GM18519 (cell line): ENCODE measurements around the gene HSP90AA1.
"Not testable (repeated sequence)": the region's sequence is repeated elsewhere in the genome, so short reads cannot be mapped to it uniquely, and the experiment has no call there.

Experiments used
- ATAC-seq: cut with Tn5 transposase; IDR thresholded peaks from one replicate; pipeline ENCODE4 v1.9.1; 2021; ENCODE audit warnings: mild to moderate bottlenecking, moderate library complexity; ENCODE audit not compliant: unreplicated experiment, low FRiP score

The HSP90AA1 gene

DNA sequence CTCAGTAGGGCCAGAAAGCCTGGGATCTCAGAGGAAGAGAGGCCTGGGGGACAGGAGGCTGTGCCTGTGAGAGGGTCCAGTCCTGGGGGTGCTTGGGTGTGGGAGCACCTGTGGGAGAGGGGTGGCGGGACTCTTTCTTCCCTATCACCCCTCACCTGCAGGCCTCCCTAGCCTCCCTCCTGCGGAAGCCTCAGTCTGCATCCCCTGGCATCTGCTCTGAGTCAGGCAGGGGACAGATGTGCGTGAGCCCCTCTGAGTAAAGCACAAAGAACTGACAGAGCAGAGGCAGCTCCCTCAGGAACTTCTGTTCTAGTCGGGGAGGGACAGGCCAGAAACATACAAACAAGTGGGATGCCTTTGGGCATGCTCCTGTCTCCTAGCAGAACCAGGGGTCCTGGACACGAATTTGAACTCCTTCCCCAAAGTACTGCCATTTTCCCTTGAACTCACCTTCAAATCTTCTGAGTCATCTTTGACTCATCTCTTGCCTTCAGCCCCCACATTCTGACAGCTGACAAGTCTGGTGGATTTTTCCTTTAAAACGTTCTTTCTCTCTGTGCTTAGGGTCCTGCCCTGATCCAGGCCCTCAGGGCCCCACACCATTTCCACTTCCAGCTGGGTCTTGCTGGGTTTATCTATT lies 8.5 kb upstream of the HSP90AA1 start:
- no peak for ATAC-seq

DNA sequence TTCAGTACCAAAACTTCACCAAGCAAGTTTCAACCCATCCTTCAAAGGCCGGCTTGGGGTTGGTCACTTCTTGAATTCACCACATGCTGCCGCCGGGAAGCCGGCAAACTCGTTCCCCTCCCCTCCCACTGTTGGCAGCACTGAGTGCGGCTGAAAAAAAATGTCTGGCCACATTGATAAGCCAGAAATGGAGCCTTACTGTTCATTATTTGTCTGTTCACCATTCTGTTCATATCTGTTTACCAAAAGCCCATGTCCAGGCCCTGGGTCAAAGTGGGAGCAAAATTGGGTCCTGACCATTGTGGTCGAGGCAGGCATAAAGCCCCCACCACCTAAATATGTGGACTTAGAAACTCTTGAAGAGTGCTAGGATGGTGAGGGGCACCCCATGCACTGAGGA lies 7.3 kb upstream of the HSP90AA1 start:
- ATAC-seq, result no peak

DNA sequence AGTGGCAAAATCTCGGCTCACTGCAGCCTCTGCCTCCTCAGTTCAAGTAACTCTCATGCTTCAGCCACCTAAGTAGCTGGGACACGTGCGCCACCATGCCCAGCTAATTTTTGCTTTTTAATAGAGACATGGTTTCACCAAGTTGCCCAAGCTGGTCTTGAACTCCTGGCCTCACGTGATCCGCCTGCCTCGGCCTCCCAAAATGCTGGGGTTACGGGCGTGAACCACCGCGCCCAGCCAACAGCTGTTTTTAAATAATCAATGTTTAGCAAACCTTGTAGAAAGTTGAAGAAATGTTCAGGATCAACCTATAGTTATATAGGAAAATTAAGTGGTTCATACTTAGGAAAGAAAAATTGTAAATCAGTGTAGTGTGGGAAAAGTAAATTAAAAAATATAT lies 6.0 kb upstream of the HSP90AA1 start:
- ATAC-seq, result no peak

DNA sequence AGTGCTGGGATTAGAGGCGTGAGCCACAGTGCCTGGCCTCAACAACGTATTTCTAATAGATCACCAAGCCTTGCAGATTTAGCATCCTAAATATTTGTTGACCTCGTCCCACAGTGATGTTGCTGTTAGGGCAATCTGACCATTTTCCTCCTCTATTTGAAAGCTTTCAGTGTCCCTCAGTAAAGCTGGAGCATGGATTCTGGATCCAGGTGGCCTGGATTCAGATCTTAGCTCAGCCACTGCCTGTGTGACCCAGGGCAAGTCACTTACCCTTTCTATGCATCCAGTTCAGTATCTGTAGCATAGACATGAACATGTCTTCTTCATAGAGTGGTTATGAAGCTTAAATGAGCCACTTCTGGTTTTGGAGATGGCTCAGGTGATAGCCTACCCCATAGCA lies 3.9 kb upstream of the HSP90AA1 start:
- no peak for ATAC-seq

DNA sequence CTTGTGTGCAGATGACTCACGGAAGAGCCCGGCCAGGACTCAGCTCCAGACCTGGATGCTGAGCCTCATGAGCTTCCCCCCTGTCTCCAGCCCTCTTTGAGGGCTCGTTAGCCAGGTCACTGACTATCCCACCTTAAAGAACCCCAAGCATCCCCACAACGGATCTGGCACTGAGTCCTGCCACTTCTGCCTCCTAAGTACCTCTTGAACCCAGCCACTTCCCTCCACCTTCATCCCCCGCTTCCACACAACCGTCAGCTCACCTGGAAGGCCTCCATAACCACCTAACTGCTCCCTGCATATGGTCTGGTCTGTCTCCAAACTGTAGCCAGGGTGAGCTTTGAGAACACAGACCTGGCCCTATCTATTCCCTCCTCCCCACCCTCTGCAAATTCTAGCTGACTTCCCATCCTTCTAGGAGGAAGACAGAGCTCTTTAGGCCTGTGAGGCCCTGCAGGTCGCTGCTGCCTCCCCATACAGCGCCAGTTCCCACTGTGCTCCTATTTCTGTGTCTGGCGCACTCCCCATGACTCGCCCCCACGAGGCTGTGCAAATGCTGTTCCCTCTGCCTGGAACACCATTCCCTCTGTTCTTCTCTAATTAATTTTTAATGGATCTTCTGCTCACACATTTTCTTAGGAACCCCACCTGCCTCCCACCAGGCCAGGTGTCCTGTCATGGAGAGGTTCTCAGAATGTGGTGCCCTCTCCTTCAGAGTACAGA lies 2.9 kb upstream of the HSP90AA1 start:
- no peak for ATAC-seq

DNA sequence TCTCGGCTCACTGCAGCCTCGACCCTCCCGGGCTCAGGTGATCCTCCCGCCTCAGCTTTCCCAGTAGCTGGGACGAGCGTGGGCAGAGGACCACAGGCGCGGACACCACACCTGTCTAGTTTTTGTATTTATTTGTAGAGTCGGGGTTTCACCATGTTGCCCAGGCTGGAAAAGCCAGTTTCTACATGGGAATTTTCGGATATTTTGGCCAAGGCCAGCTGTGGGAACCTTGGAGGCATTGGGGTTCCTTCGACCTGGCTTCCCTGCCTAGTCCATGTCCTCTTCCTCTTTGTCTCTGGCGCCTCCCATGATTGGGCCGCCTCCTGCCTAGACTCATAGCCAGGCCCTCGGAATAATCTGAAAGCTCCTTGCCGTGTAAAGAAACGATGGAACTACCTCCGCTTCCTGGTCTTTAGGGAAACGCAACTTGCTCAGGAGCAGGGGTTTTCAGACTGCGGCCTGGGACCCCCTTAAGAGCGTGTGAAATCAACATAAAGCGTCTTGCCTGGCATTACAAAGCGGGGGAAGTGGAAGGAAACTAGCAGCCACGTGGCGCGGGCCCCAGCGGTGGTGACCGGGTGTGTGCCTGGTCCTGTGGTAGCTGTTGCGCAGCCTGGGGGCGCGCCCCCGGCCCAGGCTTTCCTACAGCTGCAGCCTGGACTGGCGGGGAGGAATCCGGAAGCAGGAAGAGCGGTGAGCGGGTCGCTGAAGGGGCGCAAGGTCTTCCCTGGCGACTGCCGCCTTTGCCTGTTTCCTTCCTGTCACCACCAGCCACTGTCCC lies 1.4 kb upstream of the HSP90AA1 start:
- ATAC-seq, result no peak

DNA sequence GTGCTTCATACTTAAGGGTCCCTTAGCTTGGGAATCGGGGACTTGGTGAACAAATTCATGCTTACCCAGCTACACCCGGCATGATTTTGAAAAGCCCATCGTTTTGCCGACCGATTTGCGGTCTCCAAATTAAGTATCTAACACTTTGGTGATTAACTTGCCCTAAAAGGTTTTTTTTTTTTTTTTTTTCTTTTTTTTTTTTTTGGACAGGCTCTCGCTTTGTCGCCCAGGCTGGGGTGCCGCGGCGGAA lies 843 bp upstream of the HSP90AA1 start:
- no peak for ATAC-seq

DNA sequence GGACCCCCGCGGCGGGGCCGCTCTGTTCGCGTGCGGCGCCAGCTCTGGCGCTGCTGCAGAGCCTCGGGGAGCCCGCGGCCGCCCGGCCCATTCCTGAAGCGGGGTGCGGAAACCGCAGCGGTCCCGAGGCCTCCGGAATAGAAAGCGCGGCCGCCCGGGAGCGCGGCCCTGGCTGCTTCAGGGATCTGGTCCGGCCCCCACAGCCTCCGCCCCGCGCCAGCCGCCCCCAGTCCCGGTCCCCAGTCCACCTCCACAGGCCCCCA lies 204 bp downstream of the HSP90AA1 start:
- ATAC-seq, result no peak

DNA sequence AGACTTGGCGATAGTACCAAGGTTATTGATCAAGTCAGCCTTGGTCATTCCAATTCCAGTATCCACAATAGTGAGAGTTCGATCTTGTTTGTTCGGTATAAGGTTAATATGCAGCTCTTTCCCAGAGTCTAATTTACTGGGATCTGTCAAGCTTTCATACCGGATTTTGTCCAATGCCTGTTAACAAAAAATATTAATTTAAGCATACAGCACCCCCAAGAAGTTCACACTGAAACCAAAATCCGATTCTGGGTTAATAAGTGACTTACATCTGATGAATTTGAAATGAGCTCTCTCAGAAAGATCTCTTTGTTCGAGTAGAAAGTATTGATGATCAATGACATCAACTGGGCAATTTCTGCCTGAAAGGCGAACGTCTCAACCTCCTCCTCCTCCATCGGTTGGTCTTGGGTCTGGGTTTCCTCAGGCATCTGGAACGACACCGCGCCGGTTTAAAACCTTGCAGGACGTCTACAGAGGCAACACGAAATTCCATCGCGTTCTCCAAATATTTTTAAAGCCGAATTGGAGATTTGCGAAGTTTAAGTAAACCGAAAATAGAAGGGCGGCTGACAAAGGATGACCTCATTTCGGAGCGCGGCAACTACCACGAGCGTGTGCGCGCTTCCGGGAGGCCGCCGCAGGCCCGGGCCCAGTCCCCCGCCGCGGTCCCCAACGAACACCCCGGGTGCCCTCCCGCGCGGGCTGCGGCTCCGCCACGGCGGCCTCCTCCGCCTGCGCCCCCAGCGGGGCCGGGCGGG lies 716 bp downstream of the HSP90AA1 start:
- ATAC-seq, result peak; percentile 7

DNA sequence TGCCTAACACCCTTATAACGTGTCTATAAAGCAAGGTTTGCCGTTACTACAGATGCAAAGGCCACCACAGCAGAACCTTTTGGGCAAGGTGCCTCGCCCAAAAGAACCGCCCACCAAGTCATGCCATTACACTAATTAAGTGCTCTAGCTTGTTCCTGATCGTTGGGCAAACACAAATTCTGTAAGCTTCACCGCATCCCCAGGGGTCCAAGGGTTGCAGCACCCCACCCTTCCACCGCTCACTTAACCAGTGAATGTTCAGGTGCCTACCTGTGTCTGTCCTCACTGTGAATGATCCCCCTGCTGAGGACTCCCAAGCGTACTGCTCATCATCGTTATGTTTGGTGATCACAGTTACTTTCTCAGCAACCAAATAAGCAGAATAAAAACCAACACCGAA lies 1.4 kb downstream of the HSP90AA1 start:
- ATAC-seq, result no peak

DNA sequence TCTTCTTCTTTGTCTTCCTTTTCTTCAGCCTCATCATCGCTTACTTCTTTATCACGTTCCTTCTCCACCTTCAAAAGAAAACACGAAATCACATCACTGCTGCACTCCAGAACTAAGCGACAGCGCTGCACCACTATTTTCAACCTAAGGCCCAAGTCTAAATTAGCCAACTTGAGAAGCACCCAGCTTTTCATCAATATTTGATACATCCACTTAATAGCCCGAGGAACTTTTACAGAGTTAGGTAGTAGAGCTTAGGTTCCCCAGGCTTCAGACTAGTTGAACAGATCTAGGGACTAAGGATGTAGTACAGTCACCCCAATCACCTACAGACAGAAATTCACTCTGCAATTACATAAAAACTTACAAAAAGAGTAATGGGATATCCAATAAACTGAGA lies 1.9 kb downstream of the HSP90AA1 start:
- no peak for ATAC-seq

DNA sequence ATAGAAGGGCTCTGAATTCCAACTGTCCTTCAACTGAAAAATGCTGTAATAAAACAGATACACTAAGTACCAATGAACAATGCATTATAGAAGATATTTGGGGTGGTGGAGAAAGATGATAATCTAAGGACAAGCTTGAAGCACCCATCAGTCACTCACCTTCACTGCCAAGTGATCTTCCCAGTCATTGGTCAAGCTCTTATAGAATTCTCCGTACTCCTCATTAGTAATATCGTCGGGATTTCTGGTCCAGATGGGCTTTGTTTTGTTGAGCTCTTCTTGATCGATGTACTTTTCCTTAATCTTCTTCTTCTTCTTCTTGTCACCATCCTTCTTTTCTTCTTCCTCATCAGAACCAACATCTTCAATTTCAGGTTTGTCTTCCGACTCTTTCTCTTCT lies 2.3 kb downstream of the HSP90AA1 start:
- not testable (repeated sequence) for ATAC-seq

DNA sequence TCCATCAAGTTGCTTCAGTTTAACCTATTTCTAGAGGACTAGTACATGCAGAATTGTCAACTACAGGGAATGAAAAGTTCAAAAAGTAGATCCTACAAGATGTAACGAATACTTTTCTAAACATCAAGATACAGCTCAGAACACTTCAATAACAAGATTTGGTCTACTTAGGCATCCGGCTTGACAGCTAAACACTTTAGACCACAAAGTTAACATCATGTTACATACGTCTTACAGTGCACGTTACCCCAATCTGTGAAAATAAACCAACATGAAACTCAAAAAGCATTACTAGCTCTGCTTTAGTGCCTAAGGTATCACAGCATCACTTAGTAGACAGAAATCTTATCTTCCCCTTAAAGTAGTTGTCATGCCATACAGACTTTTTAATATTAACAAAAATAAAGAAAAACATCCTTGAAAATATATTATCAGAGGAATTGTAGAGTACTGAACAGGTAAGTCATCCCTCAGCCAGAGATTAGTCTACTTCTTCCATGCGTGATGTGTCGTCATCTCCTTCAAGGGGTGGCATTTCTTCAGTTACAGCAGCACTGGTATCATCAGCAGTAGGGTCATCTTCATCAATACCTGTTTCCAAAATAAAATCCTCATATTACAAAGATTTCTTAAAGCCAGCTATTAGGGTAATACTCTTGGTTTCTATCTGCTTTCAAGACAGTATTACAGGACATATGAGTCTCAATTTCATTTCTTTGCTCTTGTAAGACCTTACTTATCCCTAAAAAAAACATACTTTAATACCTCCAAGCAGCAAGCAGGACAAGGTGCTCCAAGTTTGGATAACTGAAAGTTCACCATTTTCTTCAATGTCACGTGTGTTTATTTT lies 5.4 kb downstream of the HSP90AA1 start:
- no peak for ATAC-seq

DNA sequence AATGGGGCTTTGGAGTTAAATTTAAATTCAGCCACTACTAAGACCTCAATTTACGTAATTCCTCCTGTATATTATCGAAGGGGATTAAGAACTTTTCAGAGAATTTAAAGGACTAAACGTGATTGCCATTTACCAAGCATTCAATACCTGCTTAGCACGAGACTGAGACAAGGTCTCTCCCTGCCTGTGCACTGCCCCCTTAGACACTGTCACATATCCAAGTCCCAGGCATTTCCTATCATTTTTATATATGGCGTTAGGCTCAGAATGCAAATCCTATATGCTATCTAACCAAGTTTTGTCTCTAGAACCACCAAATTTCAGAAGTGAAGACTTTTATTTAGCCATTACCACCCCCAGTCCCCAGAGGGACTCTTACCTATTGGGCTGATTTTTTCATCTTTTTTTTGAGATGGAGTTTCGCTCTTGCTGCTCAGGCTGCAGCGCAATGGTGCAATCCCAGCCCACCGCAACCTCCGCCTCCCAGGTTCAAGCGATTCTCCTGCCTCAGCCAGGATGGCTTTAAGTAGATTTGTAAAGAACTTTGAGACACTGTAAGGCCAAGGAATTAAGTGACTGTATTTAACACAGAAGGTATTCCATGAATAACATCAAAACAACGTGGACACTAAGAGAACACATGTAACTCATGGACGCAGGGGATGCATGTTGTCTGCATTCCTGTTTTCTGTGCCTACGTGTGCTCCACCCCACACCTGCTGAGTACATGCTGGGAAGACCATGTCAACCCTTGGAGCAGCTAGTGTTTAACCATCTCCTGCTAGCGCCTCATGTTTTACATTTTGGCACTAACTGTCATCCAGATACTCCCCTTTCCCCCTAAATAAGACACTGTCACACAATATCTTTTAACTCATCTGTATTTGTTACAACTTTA lies 6.4 kb downstream of the HSP90AA1 start:
- no peak for ATAC-seq

DNA sequence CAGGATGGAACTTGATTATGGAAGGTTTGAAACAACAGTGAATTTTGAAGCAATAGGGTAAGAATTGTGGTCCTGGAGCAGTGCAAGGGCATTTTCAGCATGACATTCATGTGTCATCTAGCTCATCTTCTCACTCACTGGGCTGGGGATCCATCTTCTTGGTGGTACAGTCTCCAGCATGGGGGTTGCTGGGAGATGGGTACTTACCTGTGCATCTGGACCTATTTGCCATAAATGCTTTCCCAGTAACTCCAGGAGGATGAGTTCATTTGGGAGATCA lies 7.2 kb downstream of the HSP90AA1 start:
- no peak for ATAC-seq

DNA sequence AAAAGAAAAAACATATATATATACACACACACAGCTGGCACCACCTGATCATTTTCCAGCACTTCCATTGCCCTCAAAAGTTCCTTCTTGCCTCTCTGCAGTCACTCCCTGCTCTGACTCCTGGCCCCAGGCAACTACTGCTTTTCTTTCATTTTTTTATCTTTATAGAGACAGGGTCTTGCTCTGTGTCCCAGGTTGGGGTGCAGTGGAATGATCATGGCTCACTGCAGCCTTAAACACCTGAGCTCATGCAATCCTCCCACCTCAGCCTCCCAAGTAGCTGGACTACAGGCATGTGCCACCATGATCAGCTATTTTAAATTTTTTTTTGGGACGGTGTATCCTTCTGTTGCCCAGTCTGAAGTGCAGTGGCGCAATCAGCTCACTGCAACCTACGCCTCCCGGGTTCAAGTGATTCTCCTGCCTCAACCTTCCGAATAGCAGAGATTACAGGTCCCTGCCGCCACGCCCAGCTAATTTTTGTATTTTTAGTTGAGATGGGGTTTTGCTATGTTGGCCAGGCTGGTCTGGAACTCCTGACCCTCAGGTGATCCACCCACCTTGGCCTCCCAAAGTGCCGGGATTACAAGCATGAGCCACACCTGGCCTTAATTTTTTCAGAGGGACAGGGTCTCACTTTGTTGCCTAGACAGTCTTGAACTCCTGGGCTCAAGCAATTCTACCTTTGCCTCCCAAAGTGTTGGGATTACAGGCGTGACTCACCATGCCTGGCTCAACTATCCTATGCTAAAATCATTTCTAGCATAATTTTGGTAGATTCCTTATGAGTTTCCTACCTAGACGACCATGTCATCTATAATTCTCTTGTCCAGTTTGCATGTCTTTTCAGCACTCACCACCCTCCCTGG lies 7.8 kb downstream of the HSP90AA1 start:
- ATAC-seq, result no peak

DNA sequence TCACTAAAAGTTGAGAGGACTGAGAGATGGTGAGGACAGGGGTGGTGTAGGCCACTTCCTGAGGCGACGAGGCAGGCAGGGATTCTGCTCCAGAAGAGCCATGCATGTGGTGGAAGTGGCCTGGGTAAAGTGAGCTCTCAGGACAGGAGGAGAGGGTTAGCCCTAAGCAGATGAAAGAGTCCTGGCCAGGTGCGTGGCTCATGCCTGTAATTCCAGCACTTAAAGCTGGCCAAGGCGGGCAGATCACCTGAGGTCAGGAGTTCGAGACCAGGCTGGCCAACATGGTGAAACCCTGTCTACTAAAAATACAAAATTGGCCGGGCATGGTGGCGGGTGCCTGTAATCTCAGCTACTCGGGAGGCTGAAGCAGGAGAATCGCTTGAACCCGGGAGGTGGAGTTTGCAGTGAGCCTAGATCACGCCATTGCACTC lies 8.5 kb downstream of the HSP90AA1 start:
- ATAC-seq, result not testable (repeated sequence)

DNA sequence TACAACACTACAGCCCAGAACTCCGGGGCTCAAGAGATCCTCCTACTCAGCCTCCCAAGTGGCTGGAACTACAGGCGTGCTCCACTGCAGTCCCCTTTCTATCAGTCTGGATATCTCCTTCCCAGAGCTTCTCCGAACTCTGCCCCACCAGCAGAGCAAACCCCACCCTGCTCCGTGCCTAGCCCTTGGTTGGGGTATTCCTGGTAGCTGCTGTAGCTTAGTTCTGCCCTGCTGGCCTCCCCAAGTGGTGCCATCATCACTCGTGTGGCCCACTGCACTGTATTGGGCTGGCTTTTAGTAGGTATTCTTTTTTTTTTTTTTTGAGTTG lies 9.5 kb downstream of the HSP90AA1 start:
- no peak for ATAC-seq

DNA sequence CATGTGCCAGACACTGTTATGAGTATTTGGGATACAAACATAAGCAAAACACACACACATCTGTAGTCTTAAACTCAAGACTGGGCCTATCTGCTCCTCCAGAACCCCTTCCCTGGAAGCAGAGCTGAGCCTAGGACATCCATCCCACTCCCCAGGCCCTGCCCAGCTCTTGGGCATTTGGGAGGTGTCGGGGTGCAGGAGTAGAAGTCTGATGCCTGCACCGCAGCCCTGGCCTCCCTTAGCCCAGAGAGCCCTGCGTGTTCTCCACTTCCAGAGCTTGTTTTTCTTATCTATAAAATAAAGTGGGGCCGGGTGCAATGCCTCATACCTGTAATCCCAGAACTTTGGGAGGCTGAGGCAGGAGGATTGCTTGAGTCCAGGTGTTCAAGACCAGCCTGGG lies 11.7 kb downstream of the HSP90AA1 start:
- no peak for ATAC-seq
